Muscle of leg (tissue), 11 donors: ENCODE data around the gene ZBED4. TPM values are rescaled to one million over a fixed set of nuclear protein-coding genes. Genes with fewer than 3 reads are reported as not detected.

Source experiments
- DNase-seq: peaks from one replicate; pipeline ENCODE4 v3.0.0; 2013
- H3K27ac ChIP-seq: one replicate; pipeline ENCODE4 v1.5.1; 2013; ENCODE audit warnings: mild to moderate bottlenecking, low read length, control low read depth
- H3K27me3 ChIP-seq: one replicate; pipeline ENCODE4 v1.6.1; 2013; ENCODE audit warnings: low read length; ENCODE audit not compliant: control insufficient read depth, insufficient read depth
- H3K36me3 ChIP-seq: one replicate; pipeline ENCODE4 v1.6.1; 2013; ENCODE audit warnings: low read length; ENCODE audit not compliant: control insufficient read depth, insufficient read depth
- H3K4me1 ChIP-seq: one replicate; pipeline ENCODE4 v1.6.1; 2013; ENCODE audit warnings: low read length; ENCODE audit not compliant: control insufficient read depth, insufficient read depth
- H3K4me3 ChIP-seq: one replicate; pipeline ENCODE4 v1.5.1; 2013; ENCODE audit warnings: low read length, control low read depth
- H3K9me3 ChIP-seq: replicated peaks from 2 replicates; pipeline ENCODE4 v1.6.1; 2013; ENCODE audit warnings: low read depth, low read length; ENCODE audit not compliant: control insufficient read depth
- WGBS: methylation state at CpG from one replicate; pipeline ENCODE4 v1.1.5; 2013; ENCODE audit warnings: missing lambda C conversion rate; ENCODE audit not compliant: insufficient coverage; 5-methylcytosine and 5-hydroxymethylcytosine counted together
- polyA plus RNA-seq, 8 donors: library from polyadenylated mRNA; unstranded; fragments of 120-200 nt; gene quantifications; one replicate each; pipeline versions ENCODE4 v1.2.1 to v1.2.3, GENCODE V29; 2013; ENCODE audit warnings: inconsistent platforms in 1 of 8, low replicate concordance in 1 of 8; ENCODE audit not compliant: insufficient read length in 8 of 8, insufficient read depth in 1 of 8
- total RNA-seq: library from RNA; stranded (reverse); fragments of 120-200 nt; gene quantifications from one replicate; pipeline ENCODE4 v1.2.4, GENCODE V29; 2013

ZBED4 gene
- total and polyA plus RNA-seq, 9 donors: 7.3 to 15.9 (median 12.9) TPM

GRCh38 chr22:49825944-49826602, 27.6 kb upstream of the ZBED4 start:
- H3K9me3 ChIP-seq: no peaks in the 10 kb centered on the region
- no peak for DNase-seq
- H3K27me3 ChIP-seq: no peaks in the 10 kb centered on the region
- H3K4me3 ChIP-seq: peak overlapping the region; percentile 68
- H3K36me3 ChIP-seq: peaks cover 34% of the 10 kb centered on the region
- WGBS: 14% methylated on average over 29 of the region's 31 CpGs
- peak overlapping the region; percentile 55 for H3K27ac ChIP-seq
- H3K4me1 ChIP-seq: peaks cover 28% of the 10 kb centered on the region

- peak overlapping the region; percentile 68 for H3K4me3 ChIP-seq
- no peaks in the 10 kb centered on the region for H3K9me3 ChIP-seq
- peak overlapping the region; percentile 55 for H3K27ac ChIP-seq
- peaks cover 28% of the 10 kb centered on the region for H3K4me1 ChIP-seq
- WGBS: under 1% methylated on average over 86 of the region's 86 CpGs
- peaks cover 31% of the 10 kb centered on the region for H3K36me3 ChIP-seq
- peak; percentile 74 for DNase-seq
- peaks cover 2% of the 10 kb centered on the region for H3K27me3 ChIP-seq
These were observed 26.9 kb upstream of the ZBED4 start for GRCh38 chr22:49826603-49827270.

GRCh38 chr22:49827271-49827852, 26.3 kb upstream of the ZBED4 start:
- DNase-seq: peak; percentile 48
- Histone ChIP-seq H3K4me1 (peaks cover 28% of the 10 kb centered on the region), H3K4me3 (peak overlapping the region; percentile 68), H3K27ac (peak overlapping the region; percentile 55), H3K9me3 (no peaks in the 10 kb centered on the region), H3K36me3 (peaks cover 26% of the 10 kb centered on the region), H3K27me3 (peaks cover 2% of the 10 kb centered on the region)
- WGBS: under 1% methylated on average over 110 of the region's 110 CpGs

- H3K27ac ChIP-seq: peak within 1 kb of the TSS; percentile 80
- peaks cover 4% of the 10 kb centered on the region for H3K27me3 ChIP-seq
- peaks cover 19% of the 10 kb centered on the region for H3K36me3 ChIP-seq
- 7% methylated on average over 43 of the region's 54 CpGs for WGBS
- peak; percentile 86 for DNase-seq
- no peaks in the 10 kb centered on the region for H3K9me3 ChIP-seq
- peak within 1 kb of the TSS; percentile 68 for H3K4me3 ChIP-seq
- peaks cover 28% of the 10 kb centered on the region for H3K4me1 ChIP-seq
These were observed 25.6 kb upstream of the ZBED4 start, which contains the start of gene BRD1 for GRCh38 chr22:49827853-49828598. BRD1 (minus strand) TSS chr22:49827873; CDS start chr22:49824317, 3,556 bp downstream.

GRCh38 chr22:49828599-49828965, 25.1 kb upstream of the ZBED4 start:
- Histone ChIP-seq H3K27me3 (peaks cover 6% of the 10 kb centered on the region), H3K9me3 (no peaks in the 10 kb centered on the region), H3K36me3 (peaks cover 14% of the 10 kb centered on the region), H3K27ac (no peak overlapping the region), H3K4me1 (peaks cover 28% of the 10 kb centered on the region), H3K4me3 (no peak overlapping the region)
- 88% methylated on average over 9 of the region's 14 CpGs for WGBS
- DNase-seq: no peak

- Histone ChIP-seq H3K27ac (no peak overlapping the region), H3K27me3 (peaks cover 8% of the 10 kb centered on the region), H3K4me1 (peaks cover 28% of the 10 kb centered on the region), H3K36me3 (peaks cover 8% of the 10 kb centered on the region), H3K9me3 (no peaks in the 10 kb centered on the region), H3K4me3 (no peak overlapping the region)
- DNase-seq: no peak
- WGBS: 90% methylated on average over 2 of the region's 17 CpGs
These were observed 24.4 kb upstream of the ZBED4 start for GRCh38 chr22:49829044-49829853.

GRCh38 chr22:49833340-49834007, 20.2 kb upstream of the ZBED4 start:
- H3K36me3 ChIP-seq: no peaks in the 10 kb centered on the region
- no peak overlapping the region for H3K27ac ChIP-seq
- no peak overlapping the region for H3K4me3 ChIP-seq
- peaks cover 22% of the 10 kb centered on the region for H3K27me3 ChIP-seq
- DNase-seq: no peak
- peaks cover 3% of the 10 kb centered on the region for H3K4me1 ChIP-seq
- no peaks in the 10 kb centered on the region for H3K9me3 ChIP-seq
- 76% methylated on average over 7 of the region's 11 CpGs for WGBS

GRCh38 chr22:49838771-49839717, 14.6 kb upstream of the ZBED4 start:
- Histone ChIP-seq H3K27me3 (peaks cover 28% of the 10 kb centered on the region), H3K27ac (no peak overlapping the region), H3K9me3 (no peaks in the 10 kb centered on the region), H3K4me3 (no peak overlapping the region), H3K4me1 (no peaks in the 10 kb centered on the region), H3K36me3 (no peaks in the 10 kb centered on the region)
- no peak for DNase-seq
- WGBS: 67% methylated on average over 9 of the region's 29 CpGs
